Sigmoid colon (tissue), 7 donors: ENCODE results near the gene TNFRSF21. TPM values are rescaled to one million over a fixed set of nuclear protein-coding genes. Genes with fewer than 3 reads are reported as not detected.

Experiments used
- DNase-seq: peaks from one replicate; pipeline ENCODE4 v3.0.0-alpha.2; 2019
- H3K27ac ChIP-seq, 4 donors: fragments of 200-600 bp; sonication (generic); one replicate each; pipeline ENCODE4 v1.5.1; 2016 to 2019; ENCODE audit warnings: mild to moderate bottlenecking in 1 of 4
- H3K27me3 ChIP-seq, 3 donors: fragments of 200-600 bp; sonication (generic); one replicate each; pipeline ENCODE4 v1.5.1; 2019; ENCODE audit warnings: mild to moderate bottlenecking in 1 of 3
- H3K36me3 ChIP-seq, 4 donors: fragments of 200-600 bp; sonication (generic); one replicate each; pipeline ENCODE4 v1.5.1; 2016 to 2019
- H3K4me1 ChIP-seq, 4 donors: fragments of 200-600 bp; sonication (generic); one replicate each; pipeline ENCODE4 v1.5.1; 2017 to 2019
- H3K4me3 ChIP-seq, 4 donors: fragments of 200-600 bp; sonication (generic); one replicate each; pipeline ENCODE4 v1.5.1; 2017 to 2019; ENCODE audit warnings: mild to moderate bottlenecking in 2 of 4, moderate library complexity in 1 of 4
- H3K9me3 ChIP-seq, 4 donors: fragments of 200-600 bp in 3 of 4; sonication (generic) in 3 of 4; one replicate each; pipeline versions ENCODE4 v1.5.1 to v1.6.1; 2013 to 2019
- EP300 ChIP-seq, 4 donors: sonication (generic); formaldehyde crosslinking; IDR thresholded peaks; one replicate each; pipeline ENCODE4 v1.6.1; 2017; ENCODE audit warnings: antibody characterized with exemption in 4 of 4
- POLR2A ChIP-seq, 2 donors: fragments of 450-650 bp; IDR thresholded peaks; one replicate each; pipeline ENCODE4 v1.6.1; 2016; ENCODE audit warnings: antibody characterized with exemption in 2 of 2, mild to moderate bottlenecking in 2 of 2, moderate library complexity in 2 of 2
- POLR2AphosphoS5 ChIP-seq, 4 donors: sonication (generic); formaldehyde crosslinking; IDR thresholded peaks; one replicate each; pipeline ENCODE4 v1.6.1; 2017; ENCODE audit warnings: antibody characterized with exemption in 4 of 4
- WGBS, 2 donors: extraction: QIAGEN DNeasy Blood & Tissue Kit; methylation state at CpG; one replicate each; pipeline ENCODE4 v1.1.7; 2013; 5-methylcytosine and 5-hydroxymethylcytosine counted together
- intact Hi-C: fragments of 100-400 bp; cut with DNase I; formaldehyde crosslinking; loops from one replicate; pipeline ENCODE4 v1.15.1; 2023
- polyA plus RNA-seq, 3 donors: library from polyadenylated mRNA; stranded (reverse); fragments of 200-250 nt; gene quantifications; one replicate each; pipeline ENCODE4 v1.2.3, GENCODE V29; 2013
- total RNA-seq, 4 donors: library from RNA; depleted of rRNA; stranded (reverse); fragments of >200 nt; gene quantifications; one replicate each; pipeline ENCODE4 v1.1.0, GENCODE V29; 2016
- TF ChIP-seq, protein P1 (sequence below), 4 experiments: fragments of 450-650 bp in 3 of 4; fragments of 200-600 bp in 1 of 4; IDR thresholded peaks; one replicate each; pipeline ENCODE4 v1.5.1; 2016 to 2019; ENCODE audit warnings: antibody characterized with exemption in 4 of 4, mild to moderate bottlenecking in 3 of 4, moderate library complexity in 2 of 4
- donor health status: healthy with polysubstance abuse.
- donor health status: Bipolar disorder and iron deficiency.
- donor health status: healthy.

Gene TNFRSF21
- total and polyA plus RNA-seq, 7 donors: 15.8 to 49.9 (median 25.3) TPM

DNA sequence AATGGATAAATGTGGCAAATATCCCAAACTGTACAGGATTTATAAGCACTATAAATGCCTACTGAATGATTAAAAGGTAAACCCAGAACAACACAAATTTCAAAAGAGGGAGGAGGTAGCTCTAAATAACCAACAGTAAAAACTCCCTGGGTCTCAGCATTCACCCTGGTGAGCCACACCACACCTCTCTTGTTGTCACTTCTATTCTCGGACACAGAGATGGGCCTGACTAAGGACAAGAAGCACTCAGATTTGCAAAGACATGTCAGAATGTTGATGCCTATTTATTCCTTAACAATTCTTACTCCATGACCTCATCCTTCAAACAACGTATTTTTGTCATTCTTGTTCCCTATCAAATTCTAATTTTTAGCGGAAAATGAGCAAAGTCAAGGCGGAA, 14.7 kb downstream of the TNFRSF21 start:
- intact Hi-C loops: loop anchor here (5.0 kb wide), 1 partner anchor 33 kb away; no protein-coding TSS in a partner anchor
- no peak for TF ChIP-seq POLR2A (IDR thresholded peaks at IDR 0.05)
- no peak for TF ChIP-seq EP300 (IDR thresholded peaks at IDR 0.05)
- TF ChIP-seq POLR2AphosphoS5 (IDR thresholded peaks at IDR 0.05): no peak
- TF ChIP-seq, protein P1, sequence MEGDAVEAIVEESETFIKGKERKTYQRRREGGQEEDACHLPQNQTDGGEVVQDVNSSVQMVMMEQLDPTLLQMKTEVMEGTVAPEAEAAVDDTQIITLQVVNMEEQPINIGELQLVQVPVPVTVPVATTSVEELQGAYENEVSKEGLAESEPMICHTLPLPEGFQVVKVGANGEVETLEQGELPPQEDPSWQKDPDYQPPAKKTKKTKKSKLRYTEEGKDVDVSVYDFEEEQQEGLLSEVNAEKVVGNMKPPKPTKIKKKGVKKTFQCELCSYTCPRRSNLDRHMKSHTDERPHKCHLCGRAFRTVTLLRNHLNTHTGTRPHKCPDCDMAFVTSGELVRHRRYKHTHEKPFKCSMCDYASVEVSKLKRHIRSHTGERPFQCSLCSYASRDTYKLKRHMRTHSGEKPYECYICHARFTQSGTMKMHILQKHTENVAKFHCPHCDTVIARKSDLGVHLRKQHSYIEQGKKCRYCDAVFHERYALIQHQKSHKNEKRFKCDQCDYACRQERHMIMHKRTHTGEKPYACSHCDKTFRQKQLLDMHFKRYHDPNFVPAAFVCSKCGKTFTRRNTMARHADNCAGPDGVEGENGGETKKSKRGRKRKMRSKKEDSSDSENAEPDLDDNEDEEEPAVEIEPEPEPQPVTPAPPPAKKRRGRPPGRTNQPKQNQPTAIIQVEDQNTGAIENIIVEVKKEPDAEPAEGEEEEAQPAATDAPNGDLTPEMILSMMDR (IDR thresholded peaks at IDR 0.05): no peak
- DNase-seq: no peak
- Histone ChIP-seq H3K27me3 (no peaks in the 10 kb centered on the region), H3K4me3 (no peak overlapping the region), H3K4me1 (peaks cover 0 to 19% (median 11%) of the 10 kb centered on the region in 4 donors), H3K27ac (no peak overlapping the region), H3K36me3 (no peaks in the 10 kb centered on the region), H3K9me3 (no peaks in the 10 kb centered on the region)
- 87 to 95% methylated on average over 4 of the region's 4 CpGs for WGBS, 2 donors

DNA sequence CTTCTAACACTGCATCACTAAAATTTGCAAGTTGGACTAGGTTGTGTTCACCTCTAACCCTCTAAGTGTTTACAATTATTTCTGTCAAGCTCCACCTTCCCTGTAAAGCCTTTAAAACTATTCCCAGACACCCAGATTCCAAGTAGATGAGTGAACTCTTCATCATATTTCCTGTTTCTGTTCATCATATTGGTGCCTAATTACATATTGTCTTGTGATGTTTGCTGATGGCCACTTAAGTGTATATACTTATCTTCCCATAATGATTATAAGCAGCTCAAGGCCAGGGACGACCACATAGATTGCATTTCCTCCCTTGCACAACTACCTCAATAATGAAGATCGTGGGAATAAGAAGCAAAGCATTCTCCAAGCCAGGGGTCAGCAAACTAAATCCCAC, 16.8 kb downstream of the TNFRSF21 start:
- H3K36me3 ChIP-seq: no peaks in the 10 kb centered on the region
- no peaks in the 10 kb centered on the region for H3K9me3 ChIP-seq
- H3K4me1 ChIP-seq: peaks cover 0 to 19% (median 11%) of the 10 kb centered on the region in 4 donors
- H3K4me3 ChIP-seq: no peak overlapping the region
- H3K27me3 ChIP-seq: no peaks in the 10 kb centered on the region
- intact Hi-C loops: no loop called here
- TF ChIP-seq POLR2AphosphoS5 (IDR thresholded peaks at IDR 0.05) (no peak), POLR2A (IDR thresholded peaks at IDR 0.05) (no peak), EP300 (IDR thresholded peaks at IDR 0.05) (no peak)
- TF ChIP-seq, protein P1 (IDR thresholded peaks at IDR 0.05): no peak
- DNase-seq: no peak
- H3K27ac ChIP-seq: no peak overlapping the region
- WGBS, 2 donors: 70 to 77% methylated on average over 2 of the region's 2 CpGs

DNA sequence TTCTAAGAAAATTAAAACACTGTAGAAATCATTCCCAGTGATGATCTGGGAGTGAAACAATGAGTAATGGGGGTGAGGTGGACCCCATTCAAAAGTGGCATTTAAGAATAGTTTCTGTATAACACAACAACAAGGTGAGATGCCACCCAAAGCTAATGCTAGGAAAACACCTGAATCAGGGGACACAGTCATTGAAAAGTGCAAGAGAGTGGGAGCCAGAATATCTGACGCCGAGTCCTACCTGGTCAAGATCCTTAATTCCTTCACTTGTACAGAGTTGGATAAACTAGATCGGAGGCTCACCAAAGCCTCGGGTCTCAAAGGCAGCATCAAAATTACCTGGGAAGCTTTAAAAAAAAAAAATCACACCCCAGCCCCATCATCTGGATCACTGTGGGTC, 17.7 kb downstream of the TNFRSF21 start:
- 95 to 99% methylated on average over 4 of the region's 4 CpGs for WGBS, 2 donors
- TF ChIP-seq EP300 (IDR thresholded peaks at IDR 0.05) (no peak), POLR2A (IDR thresholded peaks at IDR 0.05) (no peak), POLR2AphosphoS5 (IDR thresholded peaks at IDR 0.05) (no peak)
- TF ChIP-seq, protein P1 (IDR thresholded peaks at IDR 0.05): no peak
- Histone ChIP-seq H3K4me3 (no peak overlapping the region), H3K27ac (no peak overlapping the region), H3K27me3 (no peaks in the 10 kb centered on the region), H3K36me3 (no peaks in the 10 kb centered on the region), H3K4me1 (peaks cover 0 to 19% (median 11%) of the 10 kb centered on the region in 4 donors), H3K9me3 (no peaks in the 10 kb centered on the region)
- intact Hi-C loops: no loop called here
- no peak for DNase-seq

DNA sequence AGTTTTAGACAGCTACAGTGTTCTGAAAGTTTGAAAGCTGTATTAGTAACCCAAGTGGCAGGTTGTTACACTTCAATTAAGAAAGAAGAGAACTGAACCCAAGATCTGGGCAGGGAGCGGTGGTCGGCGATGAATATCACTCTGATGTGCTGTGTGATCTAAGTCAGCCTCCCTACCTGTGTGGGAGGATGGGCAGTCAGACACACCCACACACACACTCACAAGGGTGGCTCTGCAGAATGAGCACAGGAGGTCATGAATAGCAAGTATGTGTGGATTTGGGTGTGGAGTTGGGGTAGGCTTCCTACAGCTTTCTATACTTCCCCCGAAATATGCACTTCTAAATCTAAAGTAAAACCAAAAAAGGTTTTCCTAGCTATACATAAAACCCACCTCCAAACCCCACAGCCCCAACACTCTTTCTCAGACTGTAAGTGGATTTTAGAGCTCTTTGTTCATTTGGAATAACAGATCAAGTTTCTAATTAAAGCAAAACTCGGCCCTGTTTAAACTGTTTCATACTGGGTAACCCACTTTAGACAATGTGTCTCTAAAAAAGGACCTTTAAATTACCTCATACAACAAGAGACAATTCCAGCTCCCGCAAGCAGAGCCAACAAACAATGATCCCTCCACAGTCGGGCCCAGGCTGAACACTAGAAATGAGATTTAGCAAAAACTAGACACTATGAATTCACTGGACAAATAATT, 19.4 kb downstream of the TNFRSF21 start:
- no peak for TF ChIP-seq EP300 (IDR thresholded peaks at IDR 0.05)
- TF ChIP-seq POLR2A (IDR thresholded peaks at IDR 0.05): no peak
- TF ChIP-seq, protein P1 (IDR thresholded peaks at IDR 0.05): no peak
- TF ChIP-seq POLR2AphosphoS5 (IDR thresholded peaks at IDR 0.05): no peak
- Histone ChIP-seq H3K36me3 (peaks cover 0 to 12% (median 5%) of the 10 kb centered on the region in 4 donors), H3K9me3 (no peaks in the 10 kb centered on the region), H3K27ac (no peak overlapping the region), H3K27me3 (no peaks in the 10 kb centered on the region), H3K4me1 (peaks cover 0 to 12% (median 6%) of the 10 kb centered on the region in 4 donors), H3K4me3 (no peak overlapping the region)
- DNase-seq: no peak
- WGBS, 2 donors: 94 to 96% methylated on average over 7 of the region's 7 CpGs
- intact Hi-C loops: no loop called here
